Gastrocnemius medialis (tissue), 4 donors: ENCODE measurements around the gene PCDHB10.
"Not testable (repeated sequence)": the region's sequence is repeated elsewhere in the genome, so short reads cannot be mapped to it uniquely, and the experiment has no call there.

Experiments used
- POLR2A ChIP-seq, 2 donors: fragments of 450-650 bp; IDR thresholded peaks; one replicate each; pipeline ENCODE4 v1.6.1; 2017; ENCODE audit warnings: antibody characterized with exemption in 2 of 2, mild to moderate bottlenecking in 2 of 2, moderate library complexity in 2 of 2
- TF ChIP-seq, protein P1 (sequence below), 5 experiments: fragments of 450-650 bp in 3 of 5; fragments of 200-600 bp in 2 of 5; sonication (generic) in 2 of 5; IDR thresholded peaks in 4 of 5; conservative IDR thresholded peaks in 1 of 5; 1 replicate in 4 of 5; 2 replicates in 1 of 5; pipeline ENCODE4 v1.5.1; 2016 to 2019; ENCODE audit warnings: antibody characterized with exemption in 5 of 5, mild to moderate bottlenecking in 3 of 5, moderate library complexity in 3 of 5

GRCh38 chr5:141201126-141201525 lies 9.0 kb downstream of the PCDHB10 start:
- TF ChIP-seq, protein P1, sequence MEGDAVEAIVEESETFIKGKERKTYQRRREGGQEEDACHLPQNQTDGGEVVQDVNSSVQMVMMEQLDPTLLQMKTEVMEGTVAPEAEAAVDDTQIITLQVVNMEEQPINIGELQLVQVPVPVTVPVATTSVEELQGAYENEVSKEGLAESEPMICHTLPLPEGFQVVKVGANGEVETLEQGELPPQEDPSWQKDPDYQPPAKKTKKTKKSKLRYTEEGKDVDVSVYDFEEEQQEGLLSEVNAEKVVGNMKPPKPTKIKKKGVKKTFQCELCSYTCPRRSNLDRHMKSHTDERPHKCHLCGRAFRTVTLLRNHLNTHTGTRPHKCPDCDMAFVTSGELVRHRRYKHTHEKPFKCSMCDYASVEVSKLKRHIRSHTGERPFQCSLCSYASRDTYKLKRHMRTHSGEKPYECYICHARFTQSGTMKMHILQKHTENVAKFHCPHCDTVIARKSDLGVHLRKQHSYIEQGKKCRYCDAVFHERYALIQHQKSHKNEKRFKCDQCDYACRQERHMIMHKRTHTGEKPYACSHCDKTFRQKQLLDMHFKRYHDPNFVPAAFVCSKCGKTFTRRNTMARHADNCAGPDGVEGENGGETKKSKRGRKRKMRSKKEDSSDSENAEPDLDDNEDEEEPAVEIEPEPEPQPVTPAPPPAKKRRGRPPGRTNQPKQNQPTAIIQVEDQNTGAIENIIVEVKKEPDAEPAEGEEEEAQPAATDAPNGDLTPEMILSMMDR (IDR thresholded peaks at IDR 0.05 in 4 of 5, conservative IDR thresholded peaks at IDR 0.05 in 1 of 5), result not testable (repeated sequence)
- TF ChIP-seq POLR2A (IDR thresholded peaks at IDR 0.05), result not testable (repeated sequence)
